ENCODE data around the gene SRA1. TPM values are rescaled to one million over a fixed set of nuclear protein-coding genes. Genes with fewer than 3 reads are reported as not detected.

SRA1 gene
- total RNA-seq, 3 donors from 2014 or later (not counting 1 experiment from before 2014, with no cell fraction given): 42.2 to 66.4 (median 59.4) TPM

GRCh38 chr5:140566665-140567064 lies 9.4 kb upstream of the SRA1 start:
- intact Hi-C loops (cut with micrococcal nuclease): no loop called here
- H3K36me3 Mint-ChIP-seq: no peaks in the 10 kb centered on the region
- no peak overlapping the region for H3K4me3 ChIP-seq (ENCODE audit: low read length)
- ATAC-seq (no peak), DNase-seq (peak in 1 of 2 donors; percentile 7)
- WGBS (ENCODE audit: insufficient coverage): 95% methylated on average over 5 of the region's 5 CpGs
- no peak overlapping the region for H3K27ac ChIP-seq (ENCODE audit: low read length)
- peaks cover 21% of the 10 kb centered on the region for H3K36me3 ChIP-seq (ENCODE audit: control insufficient read depth, insufficient read depth, low read length)
- no peaks in the 10 kb centered on the region for H3K27me3 ChIP-seq (ENCODE audit: control insufficient read depth, insufficient read depth, low read length)
- H3K27me3 Mint-ChIP-seq (ENCODE audit: low read depth in 2 of 2): no peaks in the 10 kb centered on the region
- H3K27ac Mint-ChIP-seq: peak overlapping the region; percentile 96 to 98
- no peaks in the 10 kb centered on the region for H3K9me3 ChIP-seq (ENCODE audit: control insufficient read depth, insufficient read depth, low read length)
- H3K9me3 Mint-ChIP-seq: no peaks in the 10 kb centered on the region
- peaks cover 38% of the 10 kb centered on the region for H3K4me1 ChIP-seq (ENCODE audit: control insufficient read depth, insufficient read depth, low read length)
- TF ChIP-seq CTCF (IDR thresholded peaks at IDR 0.05): no peak
- H3K4me1 Mint-ChIP-seq: peaks cover 57 to 71% of the 10 kb centered on the region in 2 donors
- peak overlapping the region; percentile 25 for H3K4me3 Mint-ChIP-seq

DNA sequence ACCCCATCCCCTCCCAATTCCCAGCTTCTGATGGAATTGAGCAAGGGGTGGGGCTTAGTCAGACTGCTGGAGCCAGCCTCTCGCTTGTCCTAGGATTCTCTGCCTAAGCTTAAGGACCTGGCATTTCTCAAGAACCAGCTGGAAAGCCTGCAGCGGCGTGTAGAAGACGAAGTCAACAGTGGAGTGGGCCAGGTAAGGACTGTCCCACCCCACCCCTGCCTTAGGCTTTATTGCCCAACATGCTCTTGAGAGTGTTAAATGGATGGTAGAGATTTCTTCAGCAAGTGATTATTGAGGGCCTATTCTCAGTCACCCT lies 8.5 kb upstream of the SRA1 start:
- peaks cover 57 to 71% of the 10 kb centered on the region in 2 donors for H3K4me1 Mint-ChIP-seq
- peak overlapping the region; percentile 99 for H3K4me3 Mint-ChIP-seq
- Histone ChIP-seq H3K4me3 (ENCODE audit: low read length) (no peak overlapping the region), H3K4me1 (ENCODE audit: control insufficient read depth, insufficient read depth, low read length) (peaks cover 38% of the 10 kb centered on the region), H3K9me3 (ENCODE audit: control insufficient read depth, insufficient read depth, low read length) (no peaks in the 10 kb centered on the region), H3K27me3 (ENCODE audit: control insufficient read depth, insufficient read depth, low read length) (no peaks in the 10 kb centered on the region), H3K27ac (ENCODE audit: low read length) (no peak overlapping the region), H3K36me3 (ENCODE audit: control insufficient read depth, insufficient read depth, low read length) (peaks cover 21% of the 10 kb centered on the region)
- WGBS (ENCODE audit: insufficient coverage): 91% methylated on average over 3 of the region's 4 CpGs
- no peak for TF ChIP-seq CTCF (IDR thresholded peaks at IDR 0.05)
- ATAC-seq (no peak), DNase-seq (peak in 1 of 2 donors; percentile 15)
- intact Hi-C loops (cut with micrococcal nuclease): loop anchor here (2.0 kb wide), 2 partner anchors 73 to 145 kb away; partner anchors contain the start of gene TMCO6
- peak overlapping the region; percentile 94 to 96 for H3K27ac Mint-ChIP-seq
- H3K36me3 Mint-ChIP-seq: no peaks in the 10 kb centered on the region
- H3K27me3 Mint-ChIP-seq (ENCODE audit: low read depth in 2 of 2): no peaks in the 10 kb centered on the region
- H3K9me3 Mint-ChIP-seq: no peaks in the 10 kb centered on the region

DNA sequence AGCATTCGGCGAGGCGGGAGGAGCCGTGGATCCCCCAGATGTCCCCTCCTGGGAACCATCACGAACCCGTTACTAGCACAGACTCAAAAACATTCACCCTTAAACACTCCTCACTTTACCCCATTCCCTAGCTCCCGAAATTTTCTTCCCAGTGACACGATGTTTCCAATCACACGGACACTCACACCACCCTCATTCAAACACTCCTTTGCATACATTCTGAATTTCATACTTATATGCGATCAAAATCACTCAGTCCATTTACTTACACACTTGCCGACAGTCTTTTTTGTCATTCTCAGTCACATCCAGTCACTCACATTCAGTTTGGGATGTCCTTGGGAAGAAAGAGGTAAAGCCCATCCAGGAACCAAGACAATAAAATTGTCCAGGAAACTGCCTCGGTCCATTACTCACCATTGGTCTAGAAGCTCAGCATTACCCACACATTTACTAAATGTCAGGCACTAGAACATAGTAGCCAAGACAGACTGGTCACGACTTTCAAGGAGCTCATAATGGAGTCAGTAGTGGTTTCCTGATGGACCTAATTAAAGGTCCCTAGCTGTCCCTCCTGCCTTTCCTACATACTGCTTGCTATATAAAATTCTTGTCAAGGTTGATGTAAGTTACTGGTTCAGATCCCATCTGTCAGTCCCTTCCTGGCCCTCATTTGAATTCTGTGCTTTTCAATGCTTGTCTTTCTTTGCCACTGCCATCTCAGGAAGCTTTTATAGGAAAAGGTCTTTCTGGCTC lies 7.9 kb upstream of the SRA1 start:
- ATAC-seq (no peak), DNase-seq (no peak)
- H3K27me3 ChIP-seq (ENCODE audit: control insufficient read depth, insufficient read depth, low read length): no peaks in the 10 kb centered on the region
- Mint-ChIP-seq H3K27me3 (ENCODE audit: low read depth in 2 of 2) (no peaks in the 10 kb centered on the region), H3K4me1 (peaks cover 54 to 68% of the 10 kb centered on the region in 2 donors), H3K9me3 (no peaks in the 10 kb centered on the region), H3K36me3 (no peaks in the 10 kb centered on the region), H3K27ac (peak overlapping the region; percentile 94 to 96), H3K4me3 (peak overlapping the region; percentile 99)
- H3K4me3 ChIP-seq (ENCODE audit: low read length): peak overlapping the region; percentile 89
- WGBS (ENCODE audit: insufficient coverage): 12% methylated on average over 13 of the region's 13 CpGs
- H3K36me3 ChIP-seq (ENCODE audit: control insufficient read depth, insufficient read depth, low read length): peaks cover 19% of the 10 kb centered on the region
- peaks cover 38% of the 10 kb centered on the region for H3K4me1 ChIP-seq (ENCODE audit: control insufficient read depth, insufficient read depth, low read length)
- intact Hi-C loops (cut with micrococcal nuclease): loop anchor here (2.0 kb wide), 2 partner anchors 74 to 146 kb away; partner anchors contain the start of gene TMCO6
- TF ChIP-seq CTCF (IDR thresholded peaks at IDR 0.05): no peak
- no peaks in the 10 kb centered on the region for H3K9me3 ChIP-seq (ENCODE audit: control insufficient read depth, insufficient read depth, low read length)
- peak overlapping the region; percentile 94 for H3K27ac ChIP-seq (ENCODE audit: low read length)

Data from natural killer cell (primary cell).